Hepatocyte (in vitro differentiated cells): ENCODE measurements around the gene CRACR2A. TPM values are rescaled to one million over a fixed set of nuclear protein-coding genes. Genes with fewer than 3 reads are reported as not detected.

Experiments used
- DNase-seq: peaks from one replicate; pipeline ENCODE4 v3.0.0-alpha.2; 2016; ENCODE audit warnings: low spot score
- H2AFZ ChIP-seq: fragments of 200-600 bp; sonication (generic); 2 replicates; pipeline ENCODE4 v1.6.0; 2016; ENCODE audit warnings: antibody characterized with exemption, mild to moderate bottlenecking
- H3K27ac ChIP-seq: fragments of 200-600 bp; sonication (generic); 2 replicates; pipeline ENCODE4 v1.5.1; 2016; ENCODE audit warnings: mild to moderate bottlenecking
- H3K27me3 ChIP-seq: fragments of 200-600 bp; sonication (generic); 2 replicates; pipeline ENCODE4 v1.6.1; 2016
- H3K36me3 ChIP-seq: fragments of 200-600 bp; sonication (generic); replicated peaks from 2 replicates; pipeline ENCODE4 v1.5.1; 2016; ENCODE audit warnings: low read depth; ENCODE audit not compliant: insufficient read depth
- H3K4me1 ChIP-seq: fragments of 200-600 bp; sonication (generic); 2 replicates; pipeline ENCODE4 v1.5.1; 2016; ENCODE audit warnings: mild to moderate bottlenecking, moderate library complexity; ENCODE audit not compliant: insufficient read depth
- H3K4me2 ChIP-seq: fragments of 200-600 bp; sonication (generic); 2 replicates; pipeline ENCODE4 v1.6.0; 2016
- H3K4me3 ChIP-seq: fragments of 200-600 bp; sonication (generic); 2 replicates; pipeline ENCODE4 v1.5.1; 2016; ENCODE audit warnings: mild to moderate bottlenecking
- H3K79me2 ChIP-seq: fragments of 200-600 bp; sonication (generic); 2 replicates; pipeline ENCODE4 v1.6.0; 2017; ENCODE audit warnings: mild to moderate bottlenecking
- H3K9me2 ChIP-seq: fragments of 200-600 bp; sonication (generic); replicated peaks from 2 replicates; pipeline ENCODE4 v1.6.0; 2017; ENCODE audit warnings: mild to moderate bottlenecking; ENCODE audit not compliant: insufficient read depth
- H3K9me3 ChIP-seq: fragments of 200-600 bp; sonication (generic); 2 replicates; pipeline ENCODE4 v1.5.1; 2016; ENCODE audit warnings: low read depth, mild to moderate bottlenecking
- H4K20me1 ChIP-seq: fragments of 200-600 bp; sonication (generic); 2 replicates; pipeline ENCODE4 v1.6.0; 2016; ENCODE audit warnings: mild to moderate bottlenecking; ENCODE audit not compliant: insufficient read depth, poor library complexity, severe bottlenecking
- CTCF ChIP-seq: fragments of 200-600 bp; sonication (generic); IDR thresholded peaks from 2 replicates; pipeline ENCODE4 v1.5.1; 2016; ENCODE audit warnings: antibody characterized with exemption, mild to moderate bottlenecking; ENCODE audit not compliant: poor library complexity
- EZH2 ChIP-seq: fragments of 200-600 bp; sonication (generic); IDR thresholded peaks from 2 replicates; pipeline ENCODE4 v1.6.1; 2016; ENCODE audit warnings: antibody characterized with exemption, mild to moderate bottlenecking, borderline replicate concordance
- EZH2phosphoT487 ChIP-seq: fragments of 200-600 bp; sonication (generic); IDR thresholded peaks from one replicate; pipeline ENCODE4 v1.6.1; 2018; ENCODE audit warnings: antibody characterized with exemption, mild to moderate bottlenecking, low read depth, moderate library complexity; ENCODE audit not compliant: unreplicated experiment, severe bottlenecking
- WGBS: methylation state at CpG from one replicate; pipeline ENCODE4 v1.1.6; 2016; ENCODE audit warnings: low lambda C conversion rate; ENCODE audit errors: missing lambda C conversion rate; 5-methylcytosine and 5-hydroxymethylcytosine counted together
- polyA plus RNA-seq: library from polyadenylated mRNA; unstranded; fragments of >200 nt; fragmentation: Nextera tagmentation; extraction: Ambion mirVana; gene quantifications from 2 replicates; pipeline ENCODE4 v1.2.1, GENCODE V29; 2016
- total RNA-seq: library from RNA; depleted of rRNA; stranded (reverse); fragments of >200 nt; gene quantifications from 2 replicates; pipeline ENCODE4 v1.2.3, GENCODE V29; 2014

The CRACR2A gene
- total and polyA plus RNA-seq, 2 experiments from 2014 or later = 0.30 to 0.80 TPM

- peaks cover 3% of the 10 kb centered on the region for H3K27me3 ChIP-seq
- TF ChIP-seq CTCF (no peak), EZH2phosphoT487 (no peak), EZH2 (no peak)
- no peaks in the 10 kb centered on the region for H3K36me3 ChIP-seq
- H3K79me2 ChIP-seq = no peaks in the 10 kb centered on the region
- H3K4me1 ChIP-seq = no peaks in the 10 kb centered on the region
- no peak overlapping the region for H3K4me3 ChIP-seq
- no peak overlapping the region for H3K27ac ChIP-seq
- H3K9me2 ChIP-seq = no peaks in the 10 kb centered on the region
- H2AFZ ChIP-seq = no peak overlapping the region
- no peak for DNase-seq
- H3K4me2 ChIP-seq = no peak overlapping the region
- WGBS = 72% methylated on average over 8 of the region's 8 CpGs
- no peaks in the 10 kb centered on the region for H3K9me3 ChIP-seq
- no peaks in the 10 kb centered on the region for H4K20me1 ChIP-seq
Observed at GRCh38 chr12:3628629-3629028, 124.3 kb downstream of the CRACR2A start.

DNA sequence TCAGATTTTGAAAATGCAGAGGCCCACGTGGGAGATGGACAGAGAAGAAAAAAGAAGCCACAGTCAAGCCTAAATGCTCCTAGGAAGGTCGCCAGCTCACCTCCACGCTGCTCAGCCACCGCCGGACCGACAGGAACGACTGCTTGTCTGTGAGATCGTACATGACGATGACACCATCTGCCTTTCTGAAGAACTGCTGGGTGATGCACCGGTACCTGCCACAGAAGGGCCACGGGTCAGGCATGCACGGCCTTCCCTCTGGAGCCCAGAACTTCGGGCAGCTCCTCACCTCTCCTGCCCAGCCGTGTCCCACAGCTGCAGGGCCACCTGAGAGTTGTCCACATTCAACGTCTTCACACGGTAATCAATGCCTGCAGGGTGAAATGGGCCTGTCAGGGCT is 125.6 kb downstream of the CRACR2A start:
- no peak for DNase-seq

GRCh38 chr12:3624273-3624672 is 128.6 kb downstream of the CRACR2A start:
- no peak overlapping the region for H3K4me3 ChIP-seq
- no peaks in the 10 kb centered on the region for H3K79me2 ChIP-seq
- no peaks in the 10 kb centered on the region for H3K9me3 ChIP-seq
- TF ChIP-seq EZH2 (no peak), CTCF (no peak), EZH2phosphoT487 (no peak)
- no peaks in the 10 kb centered on the region for H4K20me1 ChIP-seq
- H3K4me1 ChIP-seq = no peaks in the 10 kb centered on the region
- peaks cover 3% of the 10 kb centered on the region for H3K27me3 ChIP-seq
- no peak overlapping the region for H2AFZ ChIP-seq
- WGBS = 89% methylated on average over 4 of the region's 4 CpGs
- H3K4me2 ChIP-seq = no peak overlapping the region
- H3K27ac ChIP-seq = no peak overlapping the region
- no peaks in the 10 kb centered on the region for H3K36me3 ChIP-seq
- no peaks in the 10 kb centered on the region for H3K9me2 ChIP-seq
- no peak for DNase-seq

More for the DNA sequence above, 125.6 kb downstream of the CRACR2A start:
- Histone ChIP-seq H3K9me2 (no peaks in the 10 kb centered on the region), H3K4me3 (no peak overlapping the region), H3K4me2 (no peak overlapping the region), H3K27me3 (peaks cover 3% of the 10 kb centered on the region), H3K9me3 (no peaks in the 10 kb centered on the region), H3K36me3 (no peaks in the 10 kb centered on the region), H3K4me1 (no peaks in the 10 kb centered on the region), H3K27ac (no peak overlapping the region), H4K20me1 (no peaks in the 10 kb centered on the region), H3K79me2 (no peaks in the 10 kb centered on the region), H2AFZ (no peak overlapping the region)
- TF ChIP-seq CTCF (no peak), EZH2 (no peak), EZH2phosphoT487 (no peak)
- WGBS = 90% methylated on average over 16 of the region's 16 CpGs
